Measurements from ENCODE around the gene MRPL47.

GRCh38 chr3:179563271-179563783, 41.1 kb downstream of the MRPL47 start:
- no peak for TF ChIP-seq YBX1 (IDR thresholded peaks at IDR 0.05)
- no peak for TF ChIP-seq POLR2AphosphoS5 (IDR thresholded peaks at IDR 0.05; ENCODE audit: control insufficient read depth, insufficient read depth, low read depth, low read length)
- TF ChIP-seq ELF1 (tag; IDR thresholded peaks at IDR 0.05) = peak; percentile 61; the same call in 1 of the 2 replicates
- TF ChIP-seq ZBTB5 (IDR thresholded peaks at IDR 0.05) = no peak
- no peak for TF ChIP-seq SMAD3 (CRISPR knock-in tag; conservative IDR thresholded peaks at IDR 0.05)
- TF ChIP-seq ZNF449 (CRISPR knock-in tag; IDR thresholded peaks at IDR 0.05) = no peak
- TF ChIP-seq ZNF143 (CRISPR knock-in tag; IDR thresholded peaks at IDR 0.05) = no peak
- TF ChIP-seq EZH2 (IDR thresholded peaks at IDR 0.05; ENCODE audit: borderline replicate concordance, low read depth, low read length) = no peak
- no peak for TF ChIP-seq CHD4 (IDR thresholded peaks at IDR 0.05; ENCODE audit: insufficient read depth, insufficient replicate concordance, low read depth, low read length, poor library complexity, severe bottlenecking)
- TF ChIP-seq NR3C1 (CRISPR knock-in tag; IDR thresholded peaks at IDR 0.05) = no peak
